DOHH2 (cell line): ENCODE measurements around the gene DSE.

Experiments
- EZH2phosphoT487 ChIP-seq: fragments of 200-600 bp; sonication (generic); IDR thresholded peaks from 2 replicates; pipeline ENCODE4 v1.6.1; 2017; ENCODE audit warnings: borderline replicate concordance, mild to moderate bottlenecking, antibody characterized with exemption, low read length, moderate library complexity, mixed read lengths
- TF ChIP-seq, protein P1 (sequence below): fragments of 200-600 bp; sonication (generic); IDR thresholded peaks from one replicate; pipeline ENCODE4 v1.5.1; 2014; ENCODE audit warnings: antibody characterized with exemption, mild to moderate bottlenecking, low read depth, low read length; ENCODE audit not compliant: poor library complexity, severe bottlenecking

DNA sequence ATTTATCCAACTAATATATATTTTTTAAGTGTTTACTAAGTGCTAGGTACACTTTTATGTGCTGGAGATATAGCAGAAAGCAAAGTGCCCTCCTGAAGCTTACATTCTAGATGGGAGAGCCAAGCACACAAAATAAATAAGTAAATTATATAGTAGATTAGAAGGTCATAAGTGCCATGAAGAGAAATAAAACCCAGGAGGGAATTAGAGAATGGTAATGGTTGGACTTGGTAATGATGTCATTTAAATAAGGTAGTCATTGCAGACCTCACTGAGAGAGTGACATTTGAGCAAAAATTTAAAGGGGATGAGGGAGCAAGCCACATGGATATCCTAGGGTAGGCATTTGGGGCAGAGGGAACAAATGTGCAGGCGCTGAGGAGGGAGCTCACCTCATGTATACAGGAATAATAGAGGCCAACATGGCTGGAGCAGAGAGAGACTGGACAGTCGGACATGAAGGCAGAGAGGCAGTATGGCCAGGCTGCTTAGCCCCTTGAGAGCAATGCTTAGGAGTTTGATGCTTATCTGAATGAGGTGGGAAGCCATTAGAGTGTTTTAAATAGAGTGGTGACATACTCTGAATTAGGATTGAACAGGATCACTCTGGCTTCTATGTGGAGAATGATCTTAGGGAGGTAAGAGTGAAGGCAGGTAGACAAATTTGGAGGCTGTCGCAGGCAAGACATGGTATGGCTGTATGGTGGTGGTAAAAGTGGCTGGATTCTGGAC is 14.1 kb downstream of the DSE start:
- TF ChIP-seq, protein P1, sequence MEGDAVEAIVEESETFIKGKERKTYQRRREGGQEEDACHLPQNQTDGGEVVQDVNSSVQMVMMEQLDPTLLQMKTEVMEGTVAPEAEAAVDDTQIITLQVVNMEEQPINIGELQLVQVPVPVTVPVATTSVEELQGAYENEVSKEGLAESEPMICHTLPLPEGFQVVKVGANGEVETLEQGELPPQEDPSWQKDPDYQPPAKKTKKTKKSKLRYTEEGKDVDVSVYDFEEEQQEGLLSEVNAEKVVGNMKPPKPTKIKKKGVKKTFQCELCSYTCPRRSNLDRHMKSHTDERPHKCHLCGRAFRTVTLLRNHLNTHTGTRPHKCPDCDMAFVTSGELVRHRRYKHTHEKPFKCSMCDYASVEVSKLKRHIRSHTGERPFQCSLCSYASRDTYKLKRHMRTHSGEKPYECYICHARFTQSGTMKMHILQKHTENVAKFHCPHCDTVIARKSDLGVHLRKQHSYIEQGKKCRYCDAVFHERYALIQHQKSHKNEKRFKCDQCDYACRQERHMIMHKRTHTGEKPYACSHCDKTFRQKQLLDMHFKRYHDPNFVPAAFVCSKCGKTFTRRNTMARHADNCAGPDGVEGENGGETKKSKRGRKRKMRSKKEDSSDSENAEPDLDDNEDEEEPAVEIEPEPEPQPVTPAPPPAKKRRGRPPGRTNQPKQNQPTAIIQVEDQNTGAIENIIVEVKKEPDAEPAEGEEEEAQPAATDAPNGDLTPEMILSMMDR = no peak
- TF ChIP-seq EZH2phosphoT487 = no peak
